GM21737 (cell line): Measurements from ENCODE around the gene ZNF148.
A peak's percentile ranks its signal among the peaks of the same experiment; 100 is the strongest.

Experiments used
- ATAC-seq: cut with Tn5 transposase; IDR thresholded peaks from one replicate; pipeline ENCODE4 v1.9.1; 2021; ENCODE audit warnings: mild to moderate bottlenecking, moderate library complexity; ENCODE audit not compliant: unreplicated experiment

Gene ZNF148

DNA sequence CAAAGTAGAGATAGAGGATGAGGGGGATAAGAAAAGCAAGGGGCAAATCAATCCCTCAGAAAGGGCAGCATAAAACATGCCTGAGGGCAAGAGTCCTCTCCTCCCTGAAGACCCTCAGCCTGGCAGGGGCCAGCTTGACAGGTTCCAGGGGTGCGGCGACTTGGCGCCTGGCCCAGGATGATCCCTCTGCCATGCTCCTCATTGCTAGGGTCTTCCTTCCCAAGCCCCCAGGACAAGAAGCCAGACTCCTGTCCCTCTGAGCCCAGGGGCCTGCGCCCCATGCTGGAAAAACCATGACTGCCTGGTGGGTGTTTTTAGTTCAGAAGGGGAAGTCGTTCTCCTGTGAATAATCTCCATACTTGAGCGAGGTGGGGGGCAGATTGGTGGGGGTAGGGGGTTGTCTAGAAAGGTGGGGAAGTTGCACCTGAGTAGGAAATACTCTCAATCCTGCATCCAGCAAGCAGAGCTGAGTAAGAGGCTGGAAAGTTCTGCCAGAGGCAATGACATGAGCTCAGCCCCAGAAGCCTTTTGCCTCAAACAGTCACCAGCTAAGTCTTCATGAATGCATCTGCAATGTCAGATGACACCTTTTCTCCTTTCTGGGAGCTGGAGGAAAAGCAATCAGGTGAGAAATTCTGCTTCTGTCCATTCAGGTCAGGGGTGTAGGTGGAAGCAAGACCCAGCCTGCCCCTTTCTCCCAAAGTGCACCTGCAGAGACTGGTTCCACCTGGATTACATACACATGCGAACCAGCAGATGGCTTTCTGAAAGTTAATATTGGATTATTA lies 180.9 kb downstream of the ZNF148 start:
- ATAC-seq = no peak

DNA sequence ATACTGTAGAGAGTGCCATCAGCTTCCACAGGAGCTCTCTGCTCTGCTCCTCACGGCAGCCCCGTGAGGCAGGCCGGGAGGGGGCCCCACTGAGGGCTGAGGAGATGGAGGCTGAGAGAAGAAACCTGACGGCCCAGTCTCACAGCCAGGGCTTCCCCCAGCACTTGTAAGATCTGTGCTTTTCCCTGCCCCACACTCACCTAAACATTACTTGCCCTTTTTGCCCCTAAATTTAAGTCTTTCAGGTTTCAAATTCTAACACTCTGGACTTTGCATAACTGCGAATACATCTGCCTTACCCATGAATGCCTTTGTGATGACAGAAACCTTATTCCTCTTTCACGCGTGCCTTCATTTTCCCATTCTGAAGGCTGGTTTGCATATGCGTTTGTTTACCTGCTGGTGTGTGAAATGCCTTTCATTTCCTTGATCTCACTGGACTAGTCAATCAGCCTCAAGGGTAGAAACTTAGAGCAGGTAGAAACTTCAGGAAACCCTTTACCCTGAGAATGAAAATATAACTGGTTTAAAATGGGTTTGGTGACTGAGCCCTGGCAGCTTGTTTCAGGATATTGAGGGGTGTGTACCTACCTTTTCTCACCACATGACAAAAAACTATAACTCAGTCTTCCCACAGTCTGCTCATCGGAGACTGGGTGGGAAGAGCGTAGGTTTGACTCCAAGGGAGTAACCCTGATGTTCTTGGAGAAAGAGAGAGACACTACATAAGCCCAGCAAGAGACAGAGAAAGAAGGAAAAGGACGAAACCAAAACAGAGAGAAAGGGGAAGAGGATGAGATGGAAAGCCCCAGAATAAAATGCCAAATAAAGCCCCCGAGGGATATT lies 182.7 kb downstream of the ZNF148 start:
- peak; percentile 58 for ATAC-seq

DNA sequence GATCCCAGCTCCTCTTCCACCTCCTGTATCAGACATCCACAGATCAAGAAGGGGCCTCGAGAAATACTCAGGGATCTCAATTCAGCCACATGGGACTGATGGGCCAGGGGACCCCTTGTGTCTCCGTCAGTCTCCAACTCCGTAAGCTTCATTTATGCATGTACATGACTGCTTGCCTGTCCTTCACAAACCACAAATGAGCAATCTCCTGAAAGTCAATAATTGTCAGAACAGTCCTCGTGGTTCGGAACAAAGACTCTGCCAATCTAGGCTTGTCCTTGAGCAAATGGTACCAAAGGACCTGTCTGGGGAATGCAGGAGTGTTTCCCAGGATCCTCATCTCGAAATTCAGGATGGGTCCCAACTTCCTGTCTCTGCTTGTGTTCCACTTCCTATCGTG lies 183.4 kb downstream of the ZNF148 start:
- ATAC-seq = no peak

DNA sequence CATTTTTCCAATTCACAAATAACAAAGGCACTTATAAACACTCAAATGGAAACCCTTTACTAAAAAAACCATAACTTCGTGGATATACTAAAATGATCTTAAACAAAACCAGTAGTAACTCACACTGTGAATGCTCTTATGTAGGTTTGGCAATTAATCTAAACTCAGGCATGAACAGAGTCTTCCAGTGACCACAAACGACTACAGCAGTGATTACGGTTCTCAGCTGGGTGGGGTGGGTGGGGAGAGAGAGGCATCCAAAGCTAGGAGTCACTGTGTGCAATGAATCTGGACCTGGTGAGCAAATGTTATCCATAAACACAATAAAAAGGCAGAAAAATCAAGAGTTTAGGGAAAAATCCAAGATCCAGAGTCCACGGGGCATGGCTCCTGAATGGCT lies 183.9 kb downstream of the ZNF148 start:
- no peak for ATAC-seq

DNA sequence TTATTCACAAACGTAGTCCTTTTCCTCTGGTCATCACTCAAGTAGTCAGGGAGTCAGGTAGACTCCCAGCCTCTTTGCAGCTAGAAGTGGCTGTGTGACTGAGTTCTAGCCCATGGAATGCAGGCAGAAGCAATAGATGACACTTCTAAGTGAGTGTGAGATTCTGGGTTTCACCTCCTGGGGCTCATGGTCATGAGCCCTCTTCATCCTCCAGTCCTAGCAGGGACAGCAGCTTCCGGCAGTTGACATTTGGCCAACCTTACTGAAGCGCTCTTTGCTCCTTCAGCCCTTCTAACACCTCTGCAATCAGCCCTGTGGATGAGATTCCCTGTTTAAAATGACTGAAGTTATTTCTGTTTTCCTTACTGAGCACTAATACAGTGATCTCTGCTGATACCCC lies 184.3 kb downstream of the ZNF148 start:
- no peak for ATAC-seq

DNA sequence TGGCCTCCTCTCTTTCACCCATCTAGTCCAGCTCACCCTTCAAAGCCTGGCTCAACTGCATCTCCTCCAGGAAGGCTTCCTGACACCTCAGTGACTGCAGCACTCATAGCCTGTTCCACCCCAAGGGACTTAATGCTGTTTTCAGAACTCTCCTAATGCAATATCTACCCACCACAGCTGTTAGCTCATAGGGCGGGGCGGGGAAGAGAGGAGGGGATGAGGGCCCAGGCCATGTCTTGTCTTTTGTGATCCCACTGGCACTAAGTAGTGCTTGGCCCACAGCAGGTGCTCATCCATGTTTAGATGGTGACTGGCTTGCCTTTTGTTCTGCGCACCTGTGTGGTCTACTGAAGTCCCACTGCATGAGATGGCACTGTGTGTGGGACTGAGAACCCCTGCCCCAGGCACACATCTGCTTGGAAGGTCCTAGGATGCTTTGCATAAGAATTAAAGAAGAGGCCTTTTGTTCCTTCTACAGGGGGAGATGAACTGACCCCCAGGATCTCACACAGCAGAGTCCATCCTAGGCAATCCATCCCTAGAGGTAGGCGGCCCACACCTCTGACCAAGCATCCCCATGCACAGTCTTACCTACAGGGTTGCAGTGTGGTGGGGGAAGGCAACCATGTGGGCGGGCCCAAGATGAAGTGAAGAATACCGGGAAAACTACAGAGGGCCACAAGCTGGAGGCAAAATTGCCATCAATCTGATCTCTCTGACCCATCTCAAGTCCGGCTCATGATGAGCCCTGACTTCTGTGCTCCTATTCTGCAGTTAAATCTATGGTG lies 185.6 kb downstream of the ZNF148 start:
- no peak for ATAC-seq

DNA sequence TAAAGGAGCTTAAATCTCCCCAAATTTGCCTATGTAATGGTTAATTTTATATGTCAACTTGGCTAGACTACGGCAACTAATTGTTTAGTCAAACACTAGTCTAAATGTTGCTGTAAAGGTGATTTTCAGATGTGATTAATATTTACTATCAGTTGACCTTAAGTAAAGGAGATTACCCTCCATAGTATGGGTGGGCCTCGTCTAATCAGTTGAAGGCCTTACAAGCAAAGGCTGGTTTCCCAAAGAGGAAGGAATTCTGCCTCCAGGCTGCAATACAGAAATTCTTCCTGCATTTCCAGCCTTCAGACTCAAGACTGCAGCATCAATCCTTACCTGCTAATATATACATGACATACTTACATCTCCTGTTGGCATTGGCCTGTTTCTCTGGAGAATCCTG lies 186.2 kb downstream of the ZNF148 start:
- no peak for ATAC-seq

DNA sequence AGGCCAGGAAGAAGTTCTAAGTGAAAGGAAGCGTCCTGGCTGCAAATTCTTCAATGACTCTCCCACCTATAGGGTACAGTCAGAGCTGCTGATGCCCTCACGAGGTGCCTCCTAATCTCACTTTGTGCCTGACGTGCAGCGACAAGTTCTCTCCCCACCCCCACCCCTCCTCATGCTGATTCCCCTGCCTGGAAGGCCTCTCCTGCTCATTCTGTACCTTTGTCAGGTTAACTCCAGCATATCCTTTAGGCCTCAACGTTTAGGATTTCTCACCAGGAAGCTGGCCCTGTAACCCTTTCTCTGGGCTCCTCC lies 187.6 kb downstream of the ZNF148 start:
- ATAC-seq = no peak

DNA sequence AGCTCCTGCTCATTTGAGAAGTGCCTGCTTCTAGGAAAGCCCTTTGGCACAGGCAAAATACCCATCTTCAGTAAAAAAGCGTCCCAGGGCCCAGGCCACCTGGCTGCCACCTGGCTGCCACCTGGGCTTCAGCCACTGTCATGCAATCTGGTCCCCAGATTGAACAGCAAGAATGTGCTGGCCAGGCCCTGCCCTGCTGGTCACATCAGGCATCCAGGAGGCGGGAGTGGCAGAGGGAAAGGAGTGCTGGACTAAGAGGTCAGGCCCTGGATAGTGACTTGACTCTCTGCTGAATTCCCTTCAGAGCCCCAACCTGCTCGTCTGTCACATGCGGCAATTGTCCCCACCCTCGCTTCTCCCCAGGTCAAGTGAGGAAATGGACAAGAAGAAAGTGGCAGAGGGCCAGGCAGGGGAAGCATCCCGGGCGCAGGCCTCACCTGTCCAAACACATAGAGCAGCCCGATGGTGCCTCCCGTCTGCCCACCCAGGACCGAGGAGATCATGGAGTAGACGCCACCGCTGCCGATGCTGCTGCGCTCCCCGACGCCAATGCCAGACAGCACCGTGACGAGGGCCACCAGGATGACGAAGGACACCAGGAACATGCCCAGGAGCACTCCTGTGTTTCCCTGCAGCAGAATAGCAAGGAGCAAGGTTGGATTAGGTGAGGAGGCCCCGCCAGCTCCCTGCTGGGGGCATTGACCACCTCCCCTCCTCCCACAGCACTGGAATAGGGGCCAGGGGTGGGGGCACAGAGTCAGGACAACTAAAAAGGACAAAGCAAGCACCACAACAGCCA lies 188.1 kb downstream of the ZNF148 start:
- ATAC-seq = no peak

DNA sequence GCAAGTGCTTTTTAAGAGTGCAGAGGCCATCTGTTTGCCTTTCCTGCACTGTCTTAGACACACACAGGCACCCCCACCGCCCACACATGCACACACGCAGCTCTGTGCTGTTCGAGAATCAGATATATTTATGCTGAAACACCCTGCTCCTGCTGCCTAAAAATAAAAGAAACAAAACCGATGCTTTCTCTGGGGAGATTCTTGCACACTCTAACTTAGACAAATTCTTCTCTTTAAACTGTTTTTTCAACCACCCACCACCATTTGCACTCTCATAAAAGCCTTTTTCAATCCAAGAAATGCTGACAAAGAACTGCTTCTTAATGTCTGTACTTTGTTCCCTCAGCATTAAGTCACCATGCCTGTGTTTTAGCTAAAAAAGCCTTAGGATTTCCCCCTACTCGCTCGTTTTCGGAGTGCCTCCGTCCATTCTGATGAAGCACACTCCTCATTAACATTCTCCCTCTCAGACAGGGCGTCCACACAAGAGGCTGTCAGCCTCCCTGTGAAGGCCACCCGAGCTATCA lies 188.8 kb downstream of the ZNF148 start:
- ATAC-seq = no peak

DNA sequence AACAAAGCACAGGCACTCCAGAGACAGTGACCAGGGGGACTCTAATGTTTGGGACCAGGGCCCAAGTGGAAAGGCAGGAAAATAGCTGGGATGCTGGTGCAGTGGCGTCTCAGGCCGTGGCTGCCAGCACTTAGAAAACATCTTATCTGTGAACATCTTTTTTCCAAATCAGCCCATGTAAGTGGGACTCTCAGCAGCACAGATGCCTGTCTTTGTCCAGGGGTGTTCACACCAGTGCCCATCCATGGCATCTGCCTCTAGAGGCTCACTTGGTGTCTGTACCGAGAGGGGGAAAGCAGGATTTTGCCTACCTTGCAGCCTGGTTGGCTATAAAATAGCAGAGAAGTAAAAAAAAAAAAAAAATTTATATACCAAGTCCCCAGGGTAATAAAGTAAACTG lies 189.3 kb downstream of the ZNF148 start:
- ATAC-seq = no peak

DNA sequence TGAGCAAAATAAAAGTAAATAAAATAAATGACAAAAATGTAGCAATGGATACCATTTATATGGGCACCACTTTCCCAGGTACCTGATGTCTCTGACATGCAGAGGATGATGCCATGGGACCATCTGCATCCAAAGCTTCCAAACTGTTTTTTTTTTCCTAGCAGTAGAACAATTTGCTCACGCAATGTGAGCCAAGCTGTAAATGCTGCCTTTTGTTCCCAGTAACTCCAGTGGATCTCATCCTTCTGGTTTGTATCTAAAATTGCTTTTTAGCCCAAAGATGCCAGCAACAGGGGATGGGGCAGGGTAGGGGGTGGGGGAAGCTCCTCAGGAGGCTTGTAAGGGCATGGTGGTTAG lies 195.3 kb downstream of the ZNF148 start:
- ATAC-seq = no peak

DNA sequence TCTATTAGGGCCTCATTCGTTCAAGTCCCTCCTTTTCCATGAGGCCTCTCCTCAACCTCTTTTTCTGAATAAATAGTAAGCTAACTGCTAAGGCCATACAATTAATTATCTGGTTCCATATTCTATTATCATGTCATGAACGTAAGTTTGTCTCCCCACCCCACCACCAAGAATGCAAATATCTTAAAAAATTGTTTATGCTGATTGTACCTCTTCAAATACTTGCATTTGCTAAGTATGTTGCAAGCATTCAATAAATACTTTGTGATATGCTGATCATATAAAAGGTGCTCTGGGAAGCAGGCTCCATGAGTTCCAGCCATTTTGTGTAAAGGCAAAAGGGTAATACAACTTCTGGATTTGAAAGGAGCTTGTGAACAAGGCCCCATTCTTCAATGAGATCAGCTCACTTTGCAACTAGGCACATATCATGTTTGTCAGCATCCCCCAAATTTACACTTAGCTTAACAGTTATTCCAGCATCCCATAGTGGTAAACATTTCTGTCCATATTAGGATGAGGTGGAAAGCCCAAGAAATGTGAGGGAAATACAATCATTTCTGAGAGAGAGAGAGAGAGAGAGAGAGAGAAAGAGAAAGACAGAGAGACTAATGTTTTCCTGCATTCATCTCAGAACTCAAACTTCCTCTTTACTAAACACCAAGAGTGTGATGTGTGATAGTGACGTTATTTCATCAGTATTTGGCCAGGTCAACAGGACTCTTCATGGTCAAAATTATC lies 195.8 kb downstream of the ZNF148 start:
- no peak for ATAC-seq

DNA sequence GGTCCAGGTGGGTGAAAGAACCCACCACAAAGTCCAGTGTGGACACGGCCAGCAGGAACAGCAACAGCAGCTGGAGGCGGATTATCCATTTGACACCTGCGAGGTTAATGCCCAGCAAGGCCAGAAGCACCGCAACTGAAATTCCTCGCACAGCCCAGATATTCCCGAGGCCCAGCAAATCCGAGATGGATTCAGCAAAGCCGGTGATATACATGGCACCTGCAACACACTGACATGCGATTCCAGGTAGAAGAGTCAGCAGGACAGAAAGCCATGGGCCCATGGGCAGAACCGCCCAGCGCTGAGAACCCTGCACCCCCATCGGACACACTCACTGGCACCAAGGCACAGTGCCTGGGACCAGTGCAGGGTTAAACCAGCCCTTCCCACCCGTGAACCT lies 197.4 kb downstream of the ZNF148 start:
- no peak for ATAC-seq
